HEK293 (cell line): ENCODE measurements around the gene CIRBP.

Experiments
- CTCF ChIA-PET: fragments of 350-600 bp; formaldehyde crosslinking; extraction: SDS; loops from one replicate; lab custom pipeline; 2021; ENCODE audit warnings: antibody characterized with exemption; lab: Yijun Ruan, JAX
- POLR2A ChIA-PET: fragments of 300-600 bp; formaldehyde crosslinking; extraction: SDS; loops from one replicate; lab custom pipeline; 2020; ENCODE audit warnings: antibody characterized with exemption, inconsistent platforms; lab: Yijun Ruan, JAX
- H3K27ac ChIP-seq: fragments of 200-500 bp; sonication (Bioruptor generic); 2 replicates; pipeline ENCODE4 v1.5.1; 2014; ENCODE audit warnings: low read depth, low read length, control low read depth, inconsistent platforms; ENCODE audit errors: extremely low read depth
- H3K36me3 ChIP-seq, 2 experiments: fragments of 200-500 bp in 1 of 2; sonication (Bioruptor generic) in 1 of 2; 1 replicate in 1 of 2; 2 replicates in 1 of 2; pipeline ENCODE4 v1.5.1; 2014 to 2017; ENCODE audit warnings: inconsistent platforms in 2 of 2, low read length in 2 of 2; ENCODE audit not compliant: control insufficient read depth in 2 of 2, insufficient read depth in 1 of 2
- H3K4me1 ChIP-seq: fragments of 200-500 bp; sonication (Bioruptor generic); 2 replicates; pipeline ENCODE4 v1.5.1; 2014; ENCODE audit warnings: mild to moderate bottlenecking, low read length, inconsistent platforms; ENCODE audit not compliant: control insufficient read depth, insufficient read depth
- H3K4me3 ChIP-seq: 2 replicates; pipeline ENCODE4 v1.5.1; 2011; ENCODE audit warnings: low read depth, mild to moderate bottlenecking, control low read depth, low read length, moderate library complexity
- H3K9me3 ChIP-seq: fragments of 200-500 bp; sonication (Bioruptor generic); 2 replicates; pipeline ENCODE4 v1.5.1; 2014; ENCODE audit warnings: low read depth, low read length, inconsistent platforms; ENCODE audit not compliant: control insufficient read depth, insufficient read depth
- GLIS1 ChIP-seq: fragments of 450-650 bp; formaldehyde crosslinking; IDR thresholded peaks from 2 replicates; pipeline ENCODE4 v1.5.1; 2016; ENCODE audit warnings: missing biosample characterization, missing genetic modification characterization
- GLIS2 ChIP-seq: fragments of 450-650 bp; formaldehyde crosslinking; IDR thresholded peaks from 2 replicates; pipeline ENCODE4 v1.5.1; 2016; ENCODE audit warnings: missing biosample characterization, missing genetic modification characterization
- KLF1 ChIP-seq: fragments of 450-650 bp; formaldehyde crosslinking; IDR thresholded peaks from 2 replicates; pipeline ENCODE4 v1.5.1; 2016; ENCODE audit warnings: missing biosample characterization, missing genetic modification characterization
- REPIN1 ChIP-seq: fragments of 450-650 bp; formaldehyde crosslinking; IDR thresholded peaks from 2 replicates; pipeline ENCODE4 v1.5.1; 2017; ENCODE audit warnings: missing biosample characterization, missing genetic modification characterization, low read depth
- SP3 ChIP-seq: fragments of 450-650 bp; formaldehyde crosslinking; IDR thresholded peaks from 2 replicates; pipeline ENCODE4 v1.5.1; 2016; ENCODE audit warnings: missing biosample characterization, missing genetic modification characterization
- SP7 ChIP-seq: fragments of 450-650 bp; formaldehyde crosslinking; IDR thresholded peaks from 2 replicates; pipeline ENCODE4 v1.5.1; 2016; ENCODE audit warnings: missing biosample characterization, missing genetic modification characterization
- ZBTB48 ChIP-seq: fragments of 450-650 bp; formaldehyde crosslinking; IDR thresholded peaks from 2 replicates; pipeline ENCODE4 v1.5.1; 2016; ENCODE audit warnings: missing biosample characterization, missing genetic modification characterization
- ZBTB7A ChIP-seq: fragments of 450-650 bp; formaldehyde crosslinking; IDR thresholded peaks from 2 replicates; pipeline ENCODE4 v1.5.1; 2016; ENCODE audit warnings: low read depth, missing biosample characterization, missing genetic modification characterization
- ZNF121 ChIP-seq: fragments of 450-650 bp; formaldehyde crosslinking; IDR thresholded peaks from 2 replicates; pipeline ENCODE4 v1.5.1; 2016; ENCODE audit warnings: missing biosample characterization, missing genetic modification characterization
- ZNF146 ChIP-seq: fragments of 450-650 bp; formaldehyde crosslinking; IDR thresholded peaks from 2 replicates; pipeline ENCODE4 v1.5.1; 2016; ENCODE audit warnings: missing biosample characterization, missing genetic modification characterization
- ZNF155 ChIP-seq: fragments of 450-650 bp; formaldehyde crosslinking; IDR thresholded peaks from 2 replicates; pipeline ENCODE4 v1.5.1; 2016; ENCODE audit warnings: missing biosample characterization, missing genetic modification characterization
- ZNF184 ChIP-seq: fragments of 450-650 bp; IDR thresholded peaks from 2 replicates; pipeline ENCODE4 v1.5.1; 2018; ENCODE audit warnings: missing biosample characterization, mild to moderate bottlenecking, missing genetic modification characterization
- ZNF211 ChIP-seq: fragments of 450-650 bp; formaldehyde crosslinking; IDR thresholded peaks from 2 replicates; pipeline ENCODE4 v1.5.1; 2016; ENCODE audit warnings: low read depth, missing biosample characterization, missing genetic modification characterization
- ZNF423 ChIP-seq: fragments of 450-650 bp; formaldehyde crosslinking; IDR thresholded peaks from 2 replicates; pipeline ENCODE4 v1.5.1; 2016; ENCODE audit warnings: missing biosample characterization, missing genetic modification characterization
- ZNF510 ChIP-seq: fragments of 450-650 bp; formaldehyde crosslinking; IDR thresholded peaks from 2 replicates; pipeline ENCODE4 v1.5.1; 2018; ENCODE audit warnings: mild to moderate bottlenecking, missing genetic modification characterization, missing biosample characterization; ENCODE audit not compliant: insufficient replicate concordance
- ZNF561 ChIP-seq: fragments of 450-650 bp; IDR thresholded peaks from 2 replicates; pipeline ENCODE4 v1.5.1; 2018; ENCODE audit warnings: missing biosample characterization, missing genetic modification characterization, borderline replicate concordance
- ZNF776 ChIP-seq: fragments of 450-650 bp; formaldehyde crosslinking; IDR thresholded peaks from 2 replicates; pipeline ENCODE4 v1.5.0; 2017; ENCODE audit warnings: missing biosample characterization, missing genetic modification characterization, borderline replicate concordance
- ZNF791 ChIP-seq: fragments of 450-650 bp; formaldehyde crosslinking; IDR thresholded peaks from 2 replicates; pipeline ENCODE4 v1.5.1; 2016; ENCODE audit warnings: missing biosample characterization, missing genetic modification characterization
- ZXDB ChIP-seq: fragments of 450-650 bp; formaldehyde crosslinking; IDR thresholded peaks from 2 replicates; pipeline ENCODE4 v1.5.1; 2016; ENCODE audit warnings: missing biosample characterization, missing genetic modification characterization
- TF ChIP-seq, protein P1 (sequence below): fragments of 450-650 bp; formaldehyde crosslinking; IDR thresholded peaks from 2 replicates; pipeline ENCODE4 v1.5.1; 2016; ENCODE audit warnings: missing biosample characterization, missing genetic modification characterization, borderline replicate concordance
- TF ChIP-seq, protein P2 (sequence below): fragments of 450-650 bp; IDR thresholded peaks from 2 replicates; pipeline ENCODE4 v1.5.1; 2018; ENCODE audit warnings: missing biosample characterization, mild to moderate bottlenecking, missing genetic modification characterization
- TF ChIP-seq, protein P3 (sequence below): fragments of 450-650 bp; formaldehyde crosslinking; IDR thresholded peaks from 2 replicates; pipeline ENCODE4 v1.5.1; 2016; ENCODE audit warnings: missing biosample characterization, missing genetic modification characterization
- TF ChIP-seq, protein P4 (sequence below): fragments of 450-650 bp; formaldehyde crosslinking; IDR thresholded peaks from 2 replicates; pipeline ENCODE4 v1.5.1; 2016; ENCODE audit warnings: missing biosample characterization, missing genetic modification characterization
- TF ChIP-seq, protein P5 (sequence below): fragments of 450-650 bp; formaldehyde crosslinking; optimal IDR thresholded peaks from 2 replicates; pipeline ENCODE3; 2016; ENCODE audit warnings: missing biosample characterization, mild to moderate bottlenecking, missing genetic modification characterization
- TF ChIP-seq, protein P6 (sequence below): fragments of 450-650 bp; formaldehyde crosslinking; IDR thresholded peaks from 2 replicates; pipeline ENCODE4 v1.5.1; 2016; ENCODE audit warnings: missing biosample characterization, missing genetic modification characterization
- TF ChIP-seq, protein P7 (sequence below): fragments of 450-650 bp; formaldehyde crosslinking; IDR thresholded peaks from 2 replicates; pipeline ENCODE4 v1.5.1; 2017; ENCODE audit warnings: missing biosample characterization, missing genetic modification characterization

CIRBP gene

DNA sequence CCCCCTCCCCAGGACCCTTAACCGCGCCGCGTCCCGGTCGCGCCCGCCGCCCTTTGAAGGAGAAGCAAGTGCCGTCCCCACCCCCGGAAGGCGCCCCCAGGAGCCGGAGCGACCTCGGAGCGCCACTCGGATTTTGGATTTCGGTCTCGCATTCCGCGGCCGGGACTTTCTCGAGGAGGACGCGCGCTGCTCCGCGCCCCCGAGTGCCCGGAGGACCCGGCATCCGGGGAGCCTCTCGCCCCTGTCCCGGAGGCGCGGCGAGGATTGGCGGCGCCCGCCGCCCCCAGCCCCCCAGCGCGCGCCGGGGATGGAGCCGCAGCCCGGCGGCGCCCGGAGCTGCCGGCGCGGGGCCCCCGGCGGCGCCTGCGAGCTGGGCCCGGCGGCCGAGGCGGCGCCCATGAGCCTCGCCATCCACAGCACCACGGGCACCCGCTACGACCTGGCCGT is 19.1 kb upstream of the CIRBP start:
- Histone ChIP-seq H3K4me3 (peak overlapping the region; percentile 92), H3K36me3 (peaks cover 0 to 27% of the 10 kb centered on the region in 2 experiments; a peak in 1 of 3 replicates), H3K27ac (peak overlapping the region; percentile 100), H3K4me1 (peaks cover 4% of the 10 kb centered on the region), H3K9me3 (no peaks in the 10 kb centered on the region)
- ChIA-PET POLR2A (interaction anchor here (0.6 to 1.0 kb wide), 3 partner anchors 15 to 19 kb away, joined by 3 to 7 read pairs (median 3); partner anchors contain the start of gene CIRBP), CTCF (interaction anchor here (1.0 kb wide), 1 partner anchor 16 kb away, joined by 3 read pairs; no protein-coding TSS in a partner anchor)
- TF ChIP-seq ZNF121 (tag by site-specific recombination) (no peak), ZBTB48 (peak; percentile 31; the same call in 1 of the 2 replicates), ZNF561 (tag by site-specific recombination) (peak; percentile 17; the same call in 1 of the 2 replicates), ZNF146 (tag by site-specific recombination) (0 out of 2 replicates have a peak, but pooled peaks have one; percentile 8), ZNF155 (no peak), ZNF184 (tag by site-specific recombination) (no peak; the same call in 1 of the 2 replicates), ZBTB7A (tag by site-specific recombination) (peak; percentile 79; the same call in 1 of the 2 replicates), SP7 (tag by site-specific recombination) (peak; percentile 32), ZNF776 (tag by site-specific recombination) (no peak), ZNF791 (tag by site-specific recombination) (no peak), ZNF423 (tag by site-specific recombination) (no peak), ZNF211 (tag by site-specific recombination) (no peak), GLIS1 (tag by site-specific recombination) (peak; percentile 18; the same call in 1 of the 2 replicates), SP3 (no peak; the same call in 1 of the 2 replicates), REPIN1 (tag by site-specific recombination) (0 out of 2 replicates have a peak, but pooled peaks have one; percentile 57), KLF1 (tag by site-specific recombination) (no peak), ZNF510 (tag by site-specific recombination) (no peak), GLIS2 (tag by site-specific recombination) (peak; percentile 65), ZXDB (tag by site-specific recombination) (0 out of 2 replicates have a peak, but pooled peaks have one; percentile 15)
- TF ChIP-seq, protein P1, sequence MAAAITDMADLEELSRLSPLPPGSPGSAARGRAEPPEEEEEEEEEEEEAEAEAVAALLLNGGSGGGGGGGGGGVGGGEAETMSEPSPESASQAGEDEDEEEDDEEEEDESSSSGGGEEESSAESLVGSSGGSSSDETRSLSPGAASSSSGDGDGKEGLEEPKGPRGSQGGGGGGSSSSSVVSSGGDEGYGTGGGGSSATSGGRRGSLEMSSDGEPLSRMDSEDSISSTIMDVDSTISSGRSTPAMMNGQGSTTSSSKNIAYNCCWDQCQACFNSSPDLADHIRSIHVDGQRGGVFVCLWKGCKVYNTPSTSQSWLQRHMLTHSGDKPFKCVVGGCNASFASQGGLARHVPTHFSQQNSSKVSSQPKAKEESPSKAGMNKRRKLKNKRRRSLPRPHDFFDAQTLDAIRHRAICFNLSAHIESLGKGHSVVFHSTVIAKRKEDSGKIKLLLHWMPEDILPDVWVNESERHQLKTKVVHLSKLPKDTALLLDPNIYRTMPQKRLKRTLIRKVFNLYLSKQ (tag by site-specific recombination) = no peak
- TF ChIP-seq, protein P2, sequence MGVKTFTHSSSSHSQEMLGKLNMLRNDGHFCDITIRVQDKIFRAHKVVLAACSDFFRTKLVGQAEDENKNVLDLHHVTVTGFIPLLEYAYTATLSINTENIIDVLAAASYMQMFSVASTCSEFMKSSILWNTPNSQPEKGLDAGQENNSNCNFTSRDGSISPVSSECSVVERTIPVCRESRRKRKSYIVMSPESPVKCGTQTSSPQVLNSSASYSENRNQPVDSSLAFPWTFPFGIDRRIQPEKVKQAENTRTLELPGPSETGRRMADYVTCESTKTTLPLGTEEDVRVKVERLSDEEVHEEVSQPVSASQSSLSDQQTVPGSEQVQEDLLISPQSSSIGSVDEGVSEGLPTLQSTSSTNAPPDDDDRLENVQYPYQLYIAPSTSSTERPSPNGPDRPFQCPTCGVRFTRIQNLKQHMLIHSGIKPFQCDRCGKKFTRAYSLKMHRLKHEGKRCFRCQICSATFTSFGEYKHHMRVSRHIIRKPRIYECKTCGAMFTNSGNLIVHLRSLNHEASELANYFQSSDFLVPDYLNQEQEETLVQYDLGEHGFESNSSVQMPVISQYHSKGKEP (tag by site-specific recombination) = no peak
- TF ChIP-seq, protein P3, sequence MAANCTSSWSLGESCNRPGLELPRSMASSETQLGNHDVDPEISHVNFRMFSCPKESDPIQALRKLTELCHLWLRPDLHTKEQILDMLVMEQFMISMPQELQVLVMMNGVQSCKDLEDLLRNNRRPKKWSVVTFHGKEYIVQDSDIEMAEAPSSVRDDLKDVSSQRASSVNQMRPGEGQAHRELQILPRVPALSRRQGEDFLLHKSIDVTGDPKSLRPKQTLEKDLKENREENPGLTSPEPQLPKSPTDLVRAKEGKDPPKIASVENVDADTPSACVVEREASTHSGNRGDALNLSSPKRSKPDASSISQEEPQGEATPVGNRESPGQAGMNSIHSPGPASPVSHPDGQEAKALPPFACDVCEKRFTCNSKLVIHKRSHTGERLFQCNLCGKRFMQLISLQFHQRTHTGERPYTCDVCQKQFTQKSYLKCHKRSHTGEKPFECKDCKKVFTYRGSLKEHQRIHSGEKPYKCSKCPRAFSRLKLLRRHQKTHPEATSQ (tag by site-specific recombination) = 0 out of 2 replicates have a peak, but pooled peaks have one; percentile 20
- TF ChIP-seq, protein P4, sequence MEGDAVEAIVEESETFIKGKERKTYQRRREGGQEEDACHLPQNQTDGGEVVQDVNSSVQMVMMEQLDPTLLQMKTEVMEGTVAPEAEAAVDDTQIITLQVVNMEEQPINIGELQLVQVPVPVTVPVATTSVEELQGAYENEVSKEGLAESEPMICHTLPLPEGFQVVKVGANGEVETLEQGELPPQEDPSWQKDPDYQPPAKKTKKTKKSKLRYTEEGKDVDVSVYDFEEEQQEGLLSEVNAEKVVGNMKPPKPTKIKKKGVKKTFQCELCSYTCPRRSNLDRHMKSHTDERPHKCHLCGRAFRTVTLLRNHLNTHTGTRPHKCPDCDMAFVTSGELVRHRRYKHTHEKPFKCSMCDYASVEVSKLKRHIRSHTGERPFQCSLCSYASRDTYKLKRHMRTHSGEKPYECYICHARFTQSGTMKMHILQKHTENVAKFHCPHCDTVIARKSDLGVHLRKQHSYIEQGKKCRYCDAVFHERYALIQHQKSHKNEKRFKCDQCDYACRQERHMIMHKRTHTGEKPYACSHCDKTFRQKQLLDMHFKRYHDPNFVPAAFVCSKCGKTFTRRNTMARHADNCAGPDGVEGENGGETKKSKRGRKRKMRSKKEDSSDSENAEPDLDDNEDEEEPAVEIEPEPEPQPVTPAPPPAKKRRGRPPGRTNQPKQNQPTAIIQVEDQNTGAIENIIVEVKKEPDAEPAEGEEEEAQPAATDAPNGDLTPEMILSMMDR (tag by site-specific recombination) = 0 out of 2 replicates have a peak, but pooled peaks have one; percentile 2
- TF ChIP-seq, protein P5, sequence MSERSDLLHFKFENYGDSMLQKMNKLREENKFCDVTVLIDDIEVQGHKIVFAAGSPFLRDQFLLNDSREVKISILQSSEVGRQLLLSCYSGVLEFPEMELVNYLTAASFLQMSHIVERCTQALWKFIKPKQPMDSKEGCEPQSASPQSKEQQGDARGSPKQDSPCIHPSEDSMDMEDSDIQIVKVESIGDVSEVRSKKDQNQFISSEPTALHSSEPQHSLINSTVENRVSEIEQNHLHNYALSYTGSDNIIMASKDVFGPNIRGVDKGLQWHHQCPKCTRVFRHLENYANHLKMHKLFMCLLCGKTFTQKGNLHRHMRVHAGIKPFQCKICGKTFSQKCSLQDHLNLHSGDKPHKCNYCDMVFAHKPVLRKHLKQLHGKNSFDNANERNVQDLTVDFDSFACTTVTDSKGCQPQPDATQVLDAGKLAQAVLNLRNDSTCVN = peak; percentile 81
- TF ChIP-seq, protein P6, sequence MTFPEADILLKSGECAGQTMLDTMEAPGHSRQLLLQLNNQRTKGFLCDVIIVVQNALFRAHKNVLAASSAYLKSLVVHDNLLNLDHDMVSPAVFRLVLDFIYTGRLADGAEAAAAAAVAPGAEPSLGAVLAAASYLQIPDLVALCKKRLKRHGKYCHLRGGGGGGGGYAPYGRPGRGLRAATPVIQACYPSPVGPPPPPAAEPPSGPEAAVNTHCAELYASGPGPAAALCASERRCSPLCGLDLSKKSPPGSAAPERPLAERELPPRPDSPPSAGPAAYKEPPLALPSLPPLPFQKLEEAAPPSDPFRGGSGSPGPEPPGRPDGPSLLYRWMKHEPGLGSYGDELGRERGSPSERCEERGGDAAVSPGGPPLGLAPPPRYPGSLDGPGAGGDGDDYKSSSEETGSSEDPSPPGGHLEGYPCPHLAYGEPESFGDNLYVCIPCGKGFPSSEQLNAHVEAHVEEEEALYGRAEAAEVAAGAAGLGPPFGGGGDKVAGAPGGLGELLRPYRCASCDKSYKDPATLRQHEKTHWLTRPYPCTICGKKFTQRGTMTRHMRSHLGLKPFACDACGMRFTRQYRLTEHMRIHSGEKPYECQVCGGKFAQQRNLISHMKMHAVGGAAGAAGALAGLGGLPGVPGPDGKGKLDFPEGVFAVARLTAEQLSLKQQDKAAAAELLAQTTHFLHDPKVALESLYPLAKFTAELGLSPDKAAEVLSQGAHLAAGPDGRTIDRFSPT (tag by site-specific recombination) = no peak
- TF ChIP-seq, protein P7, sequence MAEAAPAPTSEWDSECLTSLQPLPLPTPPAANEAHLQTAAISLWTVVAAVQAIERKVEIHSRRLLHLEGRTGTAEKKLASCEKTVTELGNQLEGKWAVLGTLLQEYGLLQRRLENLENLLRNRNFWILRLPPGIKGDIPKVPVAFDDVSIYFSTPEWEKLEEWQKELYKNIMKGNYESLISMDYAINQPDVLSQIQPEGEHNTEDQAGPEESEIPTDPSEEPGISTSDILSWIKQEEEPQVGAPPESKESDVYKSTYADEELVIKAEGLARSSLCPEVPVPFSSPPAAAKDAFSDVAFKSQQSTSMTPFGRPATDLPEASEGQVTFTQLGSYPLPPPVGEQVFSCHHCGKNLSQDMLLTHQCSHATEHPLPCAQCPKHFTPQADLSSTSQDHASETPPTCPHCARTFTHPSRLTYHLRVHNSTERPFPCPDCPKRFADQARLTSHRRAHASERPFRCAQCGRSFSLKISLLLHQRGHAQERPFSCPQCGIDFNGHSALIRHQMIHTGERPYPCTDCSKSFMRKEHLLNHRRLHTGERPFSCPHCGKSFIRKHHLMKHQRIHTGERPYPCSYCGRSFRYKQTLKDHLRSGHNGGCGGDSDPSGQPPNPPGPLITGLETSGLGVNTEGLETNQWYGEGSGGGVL (tag by site-specific recombination) = peak; percentile 6; the same call in 1 of the 2 replicates
